Neural progenitor cell (in vitro differentiated cells): ENCODE results near the gene ETFA. TPM values are rescaled to one million over a fixed set of nuclear protein-coding genes. Genes with fewer than 3 reads are reported as not detected.

ENCODE experiments used
- DNase-seq: peaks from one replicate; pipeline ENCODE4 v3.0.0-alpha.2; 2016; ENCODE audit warnings: low spot score
- H2AFZ ChIP-seq: fragments of 200-600 bp; sonication (generic); replicated peaks from 2 replicates; pipeline ENCODE4 v1.6.1; 2016; ENCODE audit warnings: antibody characterized with exemption
- H3F3A ChIP-seq: fragments of 200-600 bp; sonication (generic); 2 replicates; pipeline ENCODE4 v1.6.1; 2016; ENCODE audit warnings: antibody characterized with exemption, low read depth
- H3K27ac ChIP-seq: fragments of 200-600 bp; sonication (generic); 2 replicates; pipeline ENCODE4 v1.5.1; 2016; ENCODE audit warnings: mild to moderate bottlenecking
- H3K27me3 ChIP-seq: fragments of 200-600 bp; sonication (generic); 2 replicates; pipeline ENCODE4 v1.6.1; 2016; ENCODE audit warnings: mild to moderate bottlenecking, moderate library complexity
- H3K36me3 ChIP-seq: fragments of 200-600 bp; sonication (generic); 2 replicates; pipeline ENCODE4 v1.5.1; 2016
- H3K4me1 ChIP-seq: fragments of 200-600 bp; sonication (generic); 2 replicates; pipeline ENCODE4 v1.6.1; 2016; ENCODE audit warnings: mixed run types
- H3K4me2 ChIP-seq: fragments of 200-600 bp; sonication (generic); 2 replicates; pipeline ENCODE4 v1.6.1; 2016
- H3K4me3 ChIP-seq: fragments of 200-600 bp; sonication (generic); 2 replicates; pipeline ENCODE4 v1.5.1; 2016
- H3K79me2 ChIP-seq: fragments of 200-600 bp; sonication (generic); 2 replicates; pipeline ENCODE4 v1.6.1; 2016; ENCODE audit warnings: low read depth
- H3K9ac ChIP-seq: fragments of 200-600 bp; sonication (generic); 2 replicates; pipeline ENCODE4 v1.6.1; 2016
- H3K9me3 ChIP-seq: fragments of 200-600 bp; sonication (generic); 2 replicates; pipeline ENCODE4 v1.5.1; 2016; ENCODE audit warnings: low read depth
- H4K20me1 ChIP-seq: fragments of 200-600 bp; sonication (generic); 2 replicates; pipeline ENCODE4 v1.6.1; 2016; ENCODE audit warnings: low read depth
- H3K27ac Mint-ChIP-seq: 3 replicates; pipeline ENCODE4 v1.8.0; 2021; ENCODE audit warnings: mixed read lengths
- H3K27me3 Mint-ChIP-seq: 2 replicates; pipeline ENCODE4 v1.8.0; 2022; ENCODE audit warnings: low read depth, mild to moderate bottlenecking, inconsistent platforms, moderate library complexity, mixed read lengths; ENCODE audit not compliant: insufficient read depth
- H3K36me3 Mint-ChIP-seq: 3 replicates; pipeline ENCODE4 v1.8.0; 2021; ENCODE audit warnings: mixed read lengths
- H3K4me1 Mint-ChIP-seq: 3 replicates; pipeline ENCODE4 v1.8.0; 2021; ENCODE audit warnings: mixed read lengths
- H3K4me3 Mint-ChIP-seq: 3 replicates; pipeline ENCODE4 v1.8.0; 2021; ENCODE audit warnings: mild to moderate bottlenecking, moderate library complexity, mixed read lengths
- H3K9me3 Mint-ChIP-seq: 3 replicates; pipeline ENCODE4 v1.8.0; 2020; ENCODE audit warnings: mixed read lengths
- EZH2 ChIP-seq: fragments of 200-600 bp; sonication (generic); IDR thresholded peaks from 2 replicates; pipeline ENCODE4 v1.6.1; 2017; ENCODE audit warnings: antibody characterized with exemption, mild to moderate bottlenecking, moderate library complexity
- EZH2phosphoT487 ChIP-seq: fragments of 200-600 bp; sonication (generic); IDR thresholded peaks from 2 replicates; pipeline ENCODE4 v1.6.1; 2017; ENCODE audit warnings: antibody characterized with exemption
- total RNA-seq: library from RNA; depleted of rRNA; stranded (reverse); fragments of >200 nt; gene quantifications from 2 replicates; pipeline ENCODE4 v1.2.3, GENCODE V29; 2015; ENCODE audit warnings: low replicate concordance
- TF ChIP-seq, protein P1 (sequence below): fragments of 200-600 bp; sonication (generic); IDR thresholded peaks from 2 replicates; pipeline ENCODE4 v1.5.1; 2017; ENCODE audit warnings: antibody characterized with exemption, mild to moderate bottlenecking

Gene ETFA
- total RNA-seq, 1 donor from 2014 or later: 99.3 TPM

DNA sequence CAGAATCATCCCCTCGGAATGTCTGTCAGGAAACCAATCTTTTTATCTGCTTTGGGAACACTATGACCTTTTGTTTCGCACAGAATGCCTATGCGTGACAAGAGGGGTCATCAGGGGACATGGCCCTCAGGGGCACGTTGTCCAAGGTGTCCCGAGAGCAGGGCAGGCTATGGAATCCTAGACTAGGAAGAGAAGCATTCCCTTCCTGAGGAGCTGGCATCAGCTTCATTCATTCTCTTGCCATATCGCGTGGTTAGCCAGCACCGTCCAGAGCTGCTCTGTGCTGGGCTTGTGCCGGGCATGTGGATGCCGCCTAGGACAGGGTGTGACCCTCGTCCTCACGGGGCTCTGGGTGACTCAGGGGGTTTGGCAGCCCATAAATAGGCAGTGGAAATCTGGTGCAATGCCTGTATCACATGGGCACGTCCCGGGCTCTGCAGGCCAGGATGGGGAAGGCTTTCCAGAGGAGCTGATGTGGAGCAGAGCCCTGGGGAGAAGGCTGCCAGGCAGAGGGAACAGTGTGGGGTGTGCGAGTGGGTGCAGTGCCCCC is 133.7 kb downstream of the ETFA start:
- Mint-ChIP-seq H3K27me3 (peaks cover 3% of the 10 kb centered on the region), H3K9me3 (peaks cover 3% of the 10 kb centered on the region), H3K4me3 (no peak overlapping the region), H3K36me3 (no peaks in the 10 kb centered on the region), H3K4me1 (peaks cover 15% of the 10 kb centered on the region), H3K27ac (no peak overlapping the region)
- TF ChIP-seq EZH2phosphoT487: no peak
- TF ChIP-seq EZH2: no peak
- TF ChIP-seq, protein P1, sequence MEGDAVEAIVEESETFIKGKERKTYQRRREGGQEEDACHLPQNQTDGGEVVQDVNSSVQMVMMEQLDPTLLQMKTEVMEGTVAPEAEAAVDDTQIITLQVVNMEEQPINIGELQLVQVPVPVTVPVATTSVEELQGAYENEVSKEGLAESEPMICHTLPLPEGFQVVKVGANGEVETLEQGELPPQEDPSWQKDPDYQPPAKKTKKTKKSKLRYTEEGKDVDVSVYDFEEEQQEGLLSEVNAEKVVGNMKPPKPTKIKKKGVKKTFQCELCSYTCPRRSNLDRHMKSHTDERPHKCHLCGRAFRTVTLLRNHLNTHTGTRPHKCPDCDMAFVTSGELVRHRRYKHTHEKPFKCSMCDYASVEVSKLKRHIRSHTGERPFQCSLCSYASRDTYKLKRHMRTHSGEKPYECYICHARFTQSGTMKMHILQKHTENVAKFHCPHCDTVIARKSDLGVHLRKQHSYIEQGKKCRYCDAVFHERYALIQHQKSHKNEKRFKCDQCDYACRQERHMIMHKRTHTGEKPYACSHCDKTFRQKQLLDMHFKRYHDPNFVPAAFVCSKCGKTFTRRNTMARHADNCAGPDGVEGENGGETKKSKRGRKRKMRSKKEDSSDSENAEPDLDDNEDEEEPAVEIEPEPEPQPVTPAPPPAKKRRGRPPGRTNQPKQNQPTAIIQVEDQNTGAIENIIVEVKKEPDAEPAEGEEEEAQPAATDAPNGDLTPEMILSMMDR: no peak
- DNase-seq: no peak
- Histone ChIP-seq H3K9me3 (no peaks in the 10 kb centered on the region), H3K9ac (no peak overlapping the region), H3K36me3 (no peaks in the 10 kb centered on the region), H3K4me3 (no peak overlapping the region), H3K79me2 (no peaks in the 10 kb centered on the region), H3F3A (no peaks in the 10 kb centered on the region), H3K27ac (no peak overlapping the region), H3K4me1 (peaks cover 3% of the 10 kb centered on the region), H2AFZ (no peak overlapping the region), H3K27me3 (no peaks in the 10 kb centered on the region), H3K4me2 (no peak overlapping the region), H4K20me1 (no peaks in the 10 kb centered on the region)

DNA sequence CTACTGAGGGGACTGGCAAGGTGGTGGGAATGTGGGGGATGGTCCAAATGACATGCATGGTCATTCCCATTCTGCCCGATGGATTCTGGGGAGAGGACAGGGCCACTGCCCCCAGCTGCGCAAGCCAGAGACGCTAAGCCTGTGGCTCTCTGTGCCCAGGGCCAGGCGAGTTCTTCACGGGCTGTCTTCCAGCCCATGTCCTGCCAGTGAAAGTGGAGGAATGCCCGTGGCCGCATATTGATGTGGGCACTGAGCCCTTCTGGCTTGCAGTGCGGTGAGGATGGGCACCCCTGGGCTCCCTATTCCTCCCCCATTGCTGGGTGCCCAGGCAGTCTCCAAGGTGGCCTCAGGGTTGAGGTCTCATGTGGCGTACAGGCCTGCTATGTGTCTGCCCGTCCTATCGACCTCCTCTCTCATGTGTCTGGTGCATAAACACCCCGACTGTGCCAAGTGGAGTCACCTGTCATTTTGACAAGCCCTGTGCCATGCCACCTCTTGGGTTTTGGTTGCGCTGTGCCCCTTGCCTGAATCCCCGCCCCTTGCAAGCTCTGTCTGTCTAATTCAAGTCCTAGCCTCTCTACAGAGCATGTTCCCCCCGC is 134.7 kb downstream of the ETFA start:
- Mint-ChIP-seq H3K27me3 (peaks cover 8% of the 10 kb centered on the region), H3K4me1 (peaks cover 15% of the 10 kb centered on the region), H3K27ac (no peak overlapping the region), H3K9me3 (peaks cover 3% of the 10 kb centered on the region), H3K4me3 (no peak overlapping the region), H3K36me3 (no peaks in the 10 kb centered on the region)
- Histone ChIP-seq H3F3A (no peaks in the 10 kb centered on the region), H2AFZ (no peak overlapping the region), H3K27ac (no peak overlapping the region), H3K9ac (no peak overlapping the region), H3K9me3 (no peaks in the 10 kb centered on the region), H4K20me1 (no peaks in the 10 kb centered on the region), H3K36me3 (no peaks in the 10 kb centered on the region), H3K27me3 (no peaks in the 10 kb centered on the region), H3K4me2 (no peak overlapping the region), H3K4me1 (peaks cover 3% of the 10 kb centered on the region), H3K4me3 (no peak overlapping the region), H3K79me2 (no peaks in the 10 kb centered on the region)
- no peak for DNase-seq
- TF ChIP-seq EZH2phosphoT487 (no peak), EZH2 (no peak)
- TF ChIP-seq, protein P1: no peak

DNA sequence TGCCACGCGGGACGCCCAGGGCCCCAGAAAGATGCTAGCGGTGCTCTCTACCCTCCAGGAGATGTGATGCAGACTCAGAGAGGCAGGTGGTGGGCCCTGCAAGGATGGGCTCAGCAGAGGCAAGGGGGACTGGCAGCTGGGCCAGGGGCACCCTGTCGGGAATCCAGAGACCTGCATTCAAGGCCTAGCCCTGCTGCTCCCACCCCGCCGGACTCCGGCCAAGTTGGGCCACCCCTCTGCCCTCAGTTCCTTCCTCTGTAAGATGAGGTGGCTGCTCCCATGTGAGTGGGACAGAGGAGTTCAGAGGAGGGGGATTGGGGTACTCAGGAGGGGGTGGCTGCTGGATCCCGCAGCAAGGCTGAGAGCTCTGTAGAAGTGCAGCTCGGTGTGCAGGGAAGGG is 135.2 kb downstream of the ETFA start:
- no peak overlapping the region for H3K4me3 Mint-ChIP-seq
- Histone ChIP-seq H3K4me2 (no peak overlapping the region), H3K79me2 (no peaks in the 10 kb centered on the region), H3K27me3 (no peaks in the 10 kb centered on the region), H3K9me3 (no peaks in the 10 kb centered on the region), H2AFZ (no peak overlapping the region), H3K9ac (no peak overlapping the region), H3K4me3 (no peak overlapping the region), H3F3A (no peaks in the 10 kb centered on the region), H3K36me3 (no peaks in the 10 kb centered on the region), H3K4me1 (peaks cover 3% of the 10 kb centered on the region), H3K27ac (no peak overlapping the region), H4K20me1 (no peaks in the 10 kb centered on the region)
- no peaks in the 10 kb centered on the region for H3K36me3 Mint-ChIP-seq
- no peak overlapping the region for H3K27ac Mint-ChIP-seq
- TF ChIP-seq, protein P1: no peak
- TF ChIP-seq EZH2 (no peak), EZH2phosphoT487 (no peak)
- H3K4me1 Mint-ChIP-seq: peaks cover 15% of the 10 kb centered on the region
- peaks cover 8% of the 10 kb centered on the region for H3K27me3 Mint-ChIP-seq
- peaks cover 3% of the 10 kb centered on the region for H3K9me3 Mint-ChIP-seq
- no peak for DNase-seq
